ENCODE measurements around the gene KRT84. TPM values are rescaled to one million over a fixed set of nuclear protein-coding genes. Genes with fewer than 3 reads are reported as not detected.

Gene KRT84
- polyA plus RNA-seq, 1 experiment: not detected

- no peak for DNase-seq (ENCODE audit: low read depth, low spot score)
- H3K4me3 ChIP-seq (ENCODE audit: low read depth, low read length): no peak overlapping the region
- no peak for TF ChIP-seq CTCF (IDR thresholded peaks at IDR 0.05; ENCODE audit: low read depth, low read length)
- peaks cover 4% of the 10 kb centered on the region for H3K9me3 ChIP-seq (ENCODE audit: control insufficient read depth, insufficient read depth, low read length)
- H3K27me3 ChIP-seq (ENCODE audit: control insufficient read depth, insufficient read depth, low read length): peaks cover 19% of the 10 kb centered on the region
- no peak overlapping the region for H3K27ac ChIP-seq (ENCODE audit: low read depth, low read length)
- POLR2A ChIA-PET: interaction anchor here (0.7 kb wide), 1 partner anchor 123 kb away, joined by 7 read pairs; no protein-coding TSS in a partner anchor
- CTCF ChIA-PET: interaction anchor here (0.6 to 4.4 kb wide), 2 partner anchors 9 to 16 kb away, joined by 6 to 20 read pairs; no protein-coding TSS in a partner anchor
Observed at GRCh38 chr12:52336641-52337040, 48.8 kb downstream of the KRT84 start.

GRCh38 chr12:52335598-52336262, 49.7 kb downstream of the KRT84 start:
- TF ChIP-seq CTCF (IDR thresholded peaks at IDR 0.05; ENCODE audit: low read depth, low read length): no peak
- DNase-seq (ENCODE audit: low read depth, low spot score): no peak
- ChIA-PET POLR2A (no interaction called here), CTCF (interaction anchor here (0.6 to 0.8 kb wide), 2 partner anchors 9 to 17 kb away, joined by 3 to 6 read pairs; no protein-coding TSS in a partner anchor)
- Histone ChIP-seq H3K27ac (ENCODE audit: low read depth, low read length) (no peak overlapping the region), H3K4me3 (ENCODE audit: low read depth, low read length) (no peak overlapping the region), H3K9me3 (ENCODE audit: control insufficient read depth, insufficient read depth, low read length) (peaks cover 4% of the 10 kb centered on the region), H3K27me3 (ENCODE audit: control insufficient read depth, insufficient read depth, low read length) (peaks cover 26% of the 10 kb centered on the region)

DNA sequence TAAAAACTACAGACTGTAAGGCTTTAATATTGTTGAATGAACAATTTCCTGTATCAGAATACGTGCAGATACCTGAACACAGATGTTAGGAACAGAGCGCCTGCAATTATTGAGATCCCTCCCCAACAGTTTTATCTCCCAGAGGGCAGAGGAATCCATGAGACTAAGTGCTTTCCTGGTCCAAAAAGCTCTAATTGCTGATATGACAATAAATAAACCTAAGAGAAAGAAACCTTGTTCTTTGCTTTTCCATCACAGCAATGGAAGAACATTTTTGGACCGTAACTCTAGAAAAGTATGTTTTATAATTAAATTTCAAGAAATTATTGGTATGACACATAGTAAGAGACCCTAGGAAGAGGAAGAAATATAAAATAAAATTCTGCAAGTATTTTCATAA, 51.3 kb downstream of the KRT84 start:
- Histone ChIP-seq H3K9me3 (ENCODE audit: control insufficient read depth, insufficient read depth, low read length) (peaks cover 4% of the 10 kb centered on the region), H3K27me3 (ENCODE audit: control insufficient read depth, insufficient read depth, low read length) (peaks cover 31% of the 10 kb centered on the region), H3K4me3 (ENCODE audit: low read depth, low read length) (no peak overlapping the region), H3K27ac (ENCODE audit: low read depth, low read length) (no peak overlapping the region)
- DNase-seq (ENCODE audit: low read depth, low spot score): no peak
- POLR2A ChIA-PET: no interaction called here
- CTCF ChIA-PET: interaction anchor here (3.8 kb wide), 1 partner anchor 177 kb away, joined by 14 read pairs; no protein-coding TSS in a partner anchor
- TF ChIP-seq CTCF (IDR thresholded peaks at IDR 0.05; ENCODE audit: low read depth, low read length): no peak

- Histone ChIP-seq H3K4me3 (ENCODE audit: low read depth, low read length) (no peak overlapping the region), H3K27me3 (ENCODE audit: control insufficient read depth, insufficient read depth, low read length) (peaks cover 33% of the 10 kb centered on the region), H3K27ac (ENCODE audit: low read depth, low read length) (no peak overlapping the region), H3K9me3 (ENCODE audit: control insufficient read depth, insufficient read depth, low read length) (peaks cover 4% of the 10 kb centered on the region)
- CTCF ChIA-PET: interaction anchor here (1.2 to 3.8 kb wide), 2 partner anchors 54 to 176 kb away, joined by 4 to 14 read pairs; no protein-coding TSS in a partner anchor
- TF ChIP-seq CTCF (IDR thresholded peaks at IDR 0.05; ENCODE audit: low read depth, low read length): no peak
- POLR2A ChIA-PET: no interaction called here
- DNase-seq (ENCODE audit: low read depth, low spot score): no peak
Observed at GRCh38 chr12:52333321-52333720, 52.1 kb downstream of the KRT84 start.

DNA sequence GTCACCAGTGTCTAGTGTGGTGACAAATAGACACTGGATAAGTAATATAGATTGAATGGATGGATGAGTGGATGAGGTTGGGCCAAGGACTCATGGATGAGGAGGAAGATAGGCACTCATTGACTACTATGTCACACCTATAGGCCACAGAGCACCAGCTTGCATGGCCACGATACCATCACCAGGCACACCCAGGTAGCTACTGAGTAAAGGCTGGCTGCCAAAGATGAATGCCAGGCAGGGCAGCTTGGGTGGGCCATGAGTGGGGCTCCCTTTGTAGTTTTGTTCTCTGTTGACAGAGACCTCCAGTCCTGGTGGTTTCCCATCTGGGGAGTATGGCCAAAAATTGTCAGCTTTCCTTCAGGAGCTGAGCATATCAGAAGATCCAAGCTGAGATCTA, 53.1 kb downstream of the KRT84 start:
- H3K4me3 ChIP-seq (ENCODE audit: low read depth, low read length): no peak overlapping the region
- POLR2A ChIA-PET: no interaction called here
- CTCF ChIA-PET: interaction anchor here (1.1 to 3.8 kb wide), 2 partner anchors 40 to 175 kb away, joined by 3 to 14 read pairs; no protein-coding TSS in a partner anchor
- TF ChIP-seq CTCF (IDR thresholded peaks at IDR 0.05; ENCODE audit: low read depth, low read length): no peak
- no peak for DNase-seq (ENCODE audit: low read depth, low spot score)
- no peak overlapping the region for H3K27ac ChIP-seq (ENCODE audit: low read depth, low read length)
- H3K27me3 ChIP-seq (ENCODE audit: control insufficient read depth, insufficient read depth, low read length): peaks cover 29% of the 10 kb centered on the region
- H3K9me3 ChIP-seq (ENCODE audit: control insufficient read depth, insufficient read depth, low read length): peaks cover 4% of the 10 kb centered on the region

Data from AG04450 (cell line).